HG02970 (cell line): ENCODE results near the gene MEPCE.

Source experiments
- ATAC-seq: cut with Tn5 transposase; IDR thresholded peaks from one replicate; pipeline ENCODE4 v1.9.1; 2021; ENCODE audit warnings: mild to moderate bottlenecking, moderate library complexity, moderate number of reproducible peaks; ENCODE audit not compliant: unreplicated experiment, low FRiP score

Gene MEPCE

DNA sequence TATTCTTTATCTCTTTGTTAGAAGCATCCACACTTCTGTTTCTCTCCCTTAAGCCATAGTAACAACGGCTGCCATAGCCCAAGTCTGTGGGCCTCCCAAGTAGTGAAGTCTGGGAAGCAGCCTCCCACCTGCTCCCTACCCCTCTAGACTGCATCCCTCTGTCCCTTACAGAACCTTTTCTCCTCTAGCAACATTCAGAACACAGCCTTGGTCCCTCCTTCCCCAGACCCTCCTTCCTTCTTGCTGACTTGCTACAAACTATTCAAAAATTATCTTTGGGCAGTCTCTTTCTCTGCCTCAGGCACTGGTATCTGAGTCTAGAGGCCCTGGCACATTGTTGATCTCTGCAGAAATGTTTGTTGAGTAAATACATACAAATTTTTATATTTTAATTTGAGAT, 51.8 kb downstream of the MEPCE start:
- ATAC-seq, result no peak

DNA sequence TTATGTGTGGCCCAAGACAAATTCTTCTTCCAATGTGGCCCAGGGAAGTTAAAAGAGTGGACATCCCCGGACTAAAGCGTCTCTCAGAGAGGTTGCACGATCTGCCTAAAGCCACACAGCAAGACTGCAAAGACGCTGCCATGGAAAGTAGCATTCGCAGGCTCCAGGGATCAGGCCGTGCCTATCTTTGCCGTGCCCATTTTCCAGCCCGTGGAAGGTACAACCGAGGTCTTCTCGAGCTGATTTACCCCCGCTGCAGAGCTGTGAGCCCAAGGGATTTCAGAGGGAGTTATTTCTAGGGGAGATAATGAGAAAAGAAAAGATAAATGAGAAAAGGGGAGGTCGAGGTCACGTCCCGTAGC, 53.1 kb downstream of the MEPCE start:
- no peak for ATAC-seq

DNA sequence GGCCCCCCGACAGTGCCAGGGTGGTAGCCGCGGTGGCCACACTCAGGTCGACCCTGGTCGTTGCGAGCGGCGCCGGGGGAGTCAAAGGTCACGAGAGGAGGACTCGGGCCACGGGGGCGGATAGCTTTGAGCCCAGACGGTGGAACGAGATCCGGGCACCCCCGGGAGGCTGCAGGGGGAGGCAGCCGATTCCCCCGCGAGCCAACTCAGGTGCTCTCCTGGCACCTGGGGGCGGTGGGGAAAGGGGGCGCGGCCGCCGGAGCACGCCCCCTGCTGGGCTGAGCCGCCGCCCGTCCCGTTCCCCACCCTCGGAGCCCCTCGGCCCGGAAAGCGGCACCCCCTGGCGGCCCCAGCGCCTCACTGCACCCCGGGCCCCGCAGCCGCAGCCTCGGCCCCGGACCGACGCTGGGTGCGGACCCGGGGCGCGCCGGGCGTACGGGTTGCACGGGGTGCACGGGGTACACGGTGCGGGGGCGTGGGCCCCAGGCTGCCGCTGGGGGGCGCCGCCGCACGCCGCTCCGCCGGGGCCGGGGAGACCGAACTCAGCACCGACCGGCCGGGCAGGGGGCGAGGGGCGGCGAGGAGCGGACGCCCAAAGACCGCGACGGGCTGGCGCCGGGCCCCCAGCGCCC, 53.6 kb downstream of the MEPCE start:
- ATAC-seq, result no peak
